Lower leg skin (tissue), 3 donors: ENCODE data around the gene CCNA2.

Experiments
- CTCF ChIP-seq, 3 donors: fragments of 450-650 bp; IDR thresholded peaks; one replicate each; pipeline ENCODE4 v1.5.1; 2016; ENCODE audit warnings: antibody characterized with exemption in 3 of 3, mild to moderate bottlenecking in 3 of 3, moderate library complexity in 2 of 3
- POLR2A ChIP-seq, 2 donors: fragments of 450-650 bp; IDR thresholded peaks; one replicate each; pipeline ENCODE4 v1.6.1; 2016 to 2017; ENCODE audit warnings: antibody characterized with exemption in 2 of 2, mild to moderate bottlenecking in 1 of 2, moderate library complexity in 1 of 2

- TF ChIP-seq CTCF (IDR thresholded peaks at IDR 0.05), result no peak
- no peak for TF ChIP-seq POLR2A (IDR thresholded peaks at IDR 0.05)
These were observed 51.8 kb downstream of the CCNA2 start for GRCh38 chr4:121771869-121772268.
